ENCODE results near the gene GALNT9. TPM values are rescaled to one million over a fixed set of nuclear protein-coding genes. Genes with fewer than 3 reads are reported as not detected.

GALNT9 gene
- total and polyA plus RNA-seq, 8 donors: 0.17 to 5.0 (median 2.8) TPM; not detected in 1

DNA sequence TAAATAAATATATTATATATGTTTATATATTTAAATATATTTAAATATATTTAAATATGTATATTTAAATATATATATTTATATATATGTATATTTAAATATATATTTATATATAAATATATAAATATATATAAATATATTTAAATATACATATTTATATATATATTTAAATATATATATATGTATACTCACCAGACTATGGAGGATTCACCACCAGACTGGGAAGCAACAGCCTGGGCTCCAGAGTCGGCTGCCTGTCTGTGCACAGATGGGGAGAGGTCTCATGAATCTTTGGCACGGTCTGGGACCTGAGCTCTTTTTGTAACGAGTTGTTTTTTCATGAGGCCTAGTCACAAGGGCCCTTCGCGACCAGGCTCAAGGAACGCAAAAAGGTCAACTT, 163.8 kb downstream of the GALNT9 start:
- peaks cover 0 to 49% of the 10 kb centered on the region in 2 donors for H3K27me3 ChIP-seq
- intact Hi-C loops (cut with DNase I): no loop called here
- DNase-seq: no peak
- H3K4me1 ChIP-seq: peaks cover 6 to 18% of the 10 kb centered on the region in 2 donors
- ATAC-seq: no peak
- TF ChIP-seq, protein P1, sequence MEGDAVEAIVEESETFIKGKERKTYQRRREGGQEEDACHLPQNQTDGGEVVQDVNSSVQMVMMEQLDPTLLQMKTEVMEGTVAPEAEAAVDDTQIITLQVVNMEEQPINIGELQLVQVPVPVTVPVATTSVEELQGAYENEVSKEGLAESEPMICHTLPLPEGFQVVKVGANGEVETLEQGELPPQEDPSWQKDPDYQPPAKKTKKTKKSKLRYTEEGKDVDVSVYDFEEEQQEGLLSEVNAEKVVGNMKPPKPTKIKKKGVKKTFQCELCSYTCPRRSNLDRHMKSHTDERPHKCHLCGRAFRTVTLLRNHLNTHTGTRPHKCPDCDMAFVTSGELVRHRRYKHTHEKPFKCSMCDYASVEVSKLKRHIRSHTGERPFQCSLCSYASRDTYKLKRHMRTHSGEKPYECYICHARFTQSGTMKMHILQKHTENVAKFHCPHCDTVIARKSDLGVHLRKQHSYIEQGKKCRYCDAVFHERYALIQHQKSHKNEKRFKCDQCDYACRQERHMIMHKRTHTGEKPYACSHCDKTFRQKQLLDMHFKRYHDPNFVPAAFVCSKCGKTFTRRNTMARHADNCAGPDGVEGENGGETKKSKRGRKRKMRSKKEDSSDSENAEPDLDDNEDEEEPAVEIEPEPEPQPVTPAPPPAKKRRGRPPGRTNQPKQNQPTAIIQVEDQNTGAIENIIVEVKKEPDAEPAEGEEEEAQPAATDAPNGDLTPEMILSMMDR (IDR thresholded peaks at IDR 0.05): no peak
- H3K36me3 ChIP-seq: no peaks in the 10 kb centered on the region
- H3K27ac ChIP-seq: no peak overlapping the region
- no peaks in the 10 kb centered on the region for H3K9me3 ChIP-seq
- H3K4me3 ChIP-seq: no peak overlapping the region

DNA sequence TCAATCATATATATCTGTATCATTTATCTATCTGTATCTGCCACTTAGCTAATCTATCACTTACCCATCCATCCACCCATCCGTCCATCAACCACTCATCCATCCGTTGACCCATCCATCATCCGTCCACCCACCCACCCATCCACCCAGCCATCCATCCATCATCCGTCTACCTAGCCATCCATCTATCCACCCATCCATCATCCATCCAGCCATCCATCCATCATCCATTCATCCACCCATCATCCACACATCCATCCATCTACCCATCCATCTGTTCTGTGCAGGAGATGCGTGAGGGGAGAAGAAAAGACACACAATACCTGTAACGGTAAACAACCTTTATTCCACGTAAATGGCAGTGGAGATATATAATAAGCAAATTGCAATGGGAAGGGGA, 165.0 kb downstream of the GALNT9 start:
- H3K9me3 ChIP-seq: no peaks in the 10 kb centered on the region
- no peaks in the 10 kb centered on the region for H3K36me3 ChIP-seq
- intact Hi-C loops (cut with DNase I): no loop called here
- peaks cover 0 to 37% of the 10 kb centered on the region in 2 donors for H3K27me3 ChIP-seq
- peaks cover 6 to 18% of the 10 kb centered on the region in 2 donors for H3K4me1 ChIP-seq
- H3K27ac ChIP-seq: no peak overlapping the region
- ATAC-seq (no peak), DNase-seq (no peak)
- TF ChIP-seq, protein P1 (IDR thresholded peaks at IDR 0.05): no peak
- H3K4me3 ChIP-seq: no peak overlapping the region

DNA sequence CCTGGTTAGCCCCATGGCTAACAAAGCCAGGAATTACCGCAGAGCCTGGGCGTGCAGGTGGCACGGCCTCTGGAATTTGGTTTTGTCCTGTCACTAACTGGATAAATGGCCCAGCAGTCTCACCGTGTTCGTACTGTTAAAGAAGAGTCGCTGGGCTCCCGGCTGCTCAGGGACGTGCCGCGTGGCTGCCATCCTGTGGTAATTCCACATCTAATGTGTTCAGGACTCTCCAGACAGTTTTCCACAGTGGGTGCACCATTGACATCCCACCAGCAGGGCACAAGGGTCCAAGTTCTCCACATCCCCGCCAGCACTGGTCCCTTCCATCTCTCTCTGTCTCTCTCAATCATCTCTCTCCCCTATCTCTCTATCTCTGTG, 165.5 kb downstream of the GALNT9 start:
- intact Hi-C loops (cut with DNase I): no loop called here
- H3K27me3 ChIP-seq: peaks cover 0 to 33% of the 10 kb centered on the region in 2 donors
- no peak overlapping the region for H3K4me3 ChIP-seq
- H3K4me1 ChIP-seq: peaks cover 6 to 18% of the 10 kb centered on the region in 2 donors
- no peak for ATAC-seq
- no peaks in the 10 kb centered on the region for H3K9me3 ChIP-seq
- TF ChIP-seq, protein P1 (IDR thresholded peaks at IDR 0.05): no peak
- peak in 1 of 4 donors; percentile 55 for DNase-seq
- H3K36me3 ChIP-seq: no peaks in the 10 kb centered on the region
- no peak overlapping the region for H3K27ac ChIP-seq

DNA sequence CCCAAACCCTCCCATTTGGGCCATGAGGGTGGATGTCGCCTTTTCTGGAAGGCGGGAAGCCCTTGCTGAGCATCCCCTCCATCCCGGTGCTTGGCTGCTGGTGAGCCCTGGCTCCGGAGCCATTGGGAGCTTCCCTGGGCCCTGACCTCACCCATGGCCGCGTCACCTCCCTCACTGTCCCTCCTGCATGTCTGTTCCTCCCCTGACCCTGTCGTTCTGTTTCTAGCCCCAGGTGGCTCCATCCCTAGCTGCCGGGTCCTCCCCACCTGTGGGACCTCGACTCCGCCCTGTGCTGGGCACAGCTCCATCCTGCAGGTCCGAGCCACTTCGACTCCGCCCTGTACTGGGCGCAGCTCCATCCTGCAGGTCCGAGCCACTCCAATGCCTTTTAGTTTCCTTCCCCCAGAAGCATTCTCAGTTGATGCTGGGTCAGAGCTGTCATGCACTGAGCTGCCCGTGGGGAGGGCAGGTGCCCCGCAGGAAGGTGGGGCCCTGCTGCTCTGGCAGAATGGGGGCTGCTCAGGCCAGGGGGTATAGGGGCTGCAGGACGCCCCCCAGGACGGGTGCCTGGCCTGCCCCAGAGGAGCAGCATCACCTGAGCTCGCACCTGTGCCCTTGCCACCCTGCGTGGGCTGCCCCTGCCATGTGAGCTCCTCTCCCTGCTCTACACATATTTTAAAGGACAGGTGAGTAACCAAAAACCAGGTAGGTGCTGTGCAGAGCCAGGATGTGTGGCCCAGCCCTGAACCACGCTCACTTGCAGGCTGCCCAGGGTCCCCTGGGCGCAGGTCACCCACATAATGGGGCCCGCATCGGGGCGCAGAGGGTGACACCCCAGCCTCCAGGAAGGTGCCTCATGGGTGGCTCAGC, 166.1 kb downstream of the GALNT9 start:
- ATAC-seq (peak; percentile 33), DNase-seq (peak in 1 of 4 donors; percentile 77)
- TF ChIP-seq, protein P1 (IDR thresholded peaks at IDR 0.05): no peak
- no peaks in the 10 kb centered on the region for H3K36me3 ChIP-seq
- peak overlapping the region in 1 of 2 donors; percentile 4 for H3K4me3 ChIP-seq
- peaks cover 0 to 27% of the 10 kb centered on the region in 2 donors for H3K27me3 ChIP-seq
- no peak overlapping the region for H3K27ac ChIP-seq
- intact Hi-C loops (cut with DNase I): no loop called here
- no peaks in the 10 kb centered on the region for H3K9me3 ChIP-seq
- H3K4me1 ChIP-seq: peaks cover 6 to 18% of the 10 kb centered on the region in 2 donors

DNA sequence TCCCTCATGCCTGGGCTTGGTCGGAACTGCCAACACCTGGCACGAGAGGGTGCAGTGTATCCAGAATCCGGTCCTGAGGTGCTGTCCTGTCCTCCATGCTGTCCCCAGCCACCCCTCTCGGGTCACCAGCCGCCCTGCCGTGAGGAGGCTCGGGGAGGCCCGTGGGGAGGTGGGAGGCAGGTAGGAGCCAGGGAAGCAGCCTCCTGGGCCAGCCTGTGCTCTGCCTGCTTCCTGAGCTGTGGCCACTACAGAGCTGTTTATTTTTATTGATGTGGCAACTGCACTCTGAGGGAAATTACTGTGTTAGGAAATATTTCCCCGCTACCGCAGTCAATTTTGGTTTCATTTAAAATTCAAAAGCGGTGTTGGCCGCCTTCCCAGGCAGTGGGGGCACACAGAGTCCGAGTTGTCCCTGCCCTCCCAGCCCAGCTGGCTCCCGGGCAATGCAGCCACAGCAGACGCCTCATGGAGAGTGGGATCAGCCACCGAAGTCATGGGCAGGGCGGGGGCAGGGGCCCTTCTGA, 166.8 kb downstream of the GALNT9 start:
- no peak overlapping the region for H3K27ac ChIP-seq
- TF ChIP-seq, protein P1 (IDR thresholded peaks at IDR 0.05): no peak
- no peaks in the 10 kb centered on the region for H3K36me3 ChIP-seq
- DNase-seq (peak in 3 of 4 donors; percentile 59 to 75 (median 60)), ATAC-seq (peak; percentile 68)
- H3K4me1 ChIP-seq: peaks cover 6 to 18% of the 10 kb centered on the region in 2 donors
- peak overlapping the region in 1 of 2 donors; percentile 4 for H3K4me3 ChIP-seq
- peaks cover 0 to 20% of the 10 kb centered on the region in 2 donors for H3K27me3 ChIP-seq
- intact Hi-C loops (cut with DNase I): no loop called here
- H3K9me3 ChIP-seq: no peaks in the 10 kb centered on the region

Measured in left lung (tissue), 10 donors.